ENCODE results near the gene APOC3.

Gene APOC3

GRCh38 chr11:116842909-116843308 lies 13.2 kb downstream of the APOC3 start:
- Mint-ChIP-seq H3K27ac (no peak overlapping the region), H3K9me3 (no peaks in the 10 kb centered on the region), H3K4me1 (ENCODE audit: low read depth) (peaks cover 2% of the 10 kb centered on the region), H3K4me3 (no peak overlapping the region), H3K36me3 (ENCODE audit: low read depth) (peaks cover 26% of the 10 kb centered on the region), H3K27me3 (ENCODE audit: low read depth) (no peaks in the 10 kb centered on the region)

- H3K4me1 Mint-ChIP-seq (ENCODE audit: low read depth) = no peaks in the 10 kb centered on the region
- peaks cover 26% of the 10 kb centered on the region for H3K36me3 Mint-ChIP-seq (ENCODE audit: low read depth)
- no peak overlapping the region for H3K4me3 Mint-ChIP-seq
- no peaks in the 10 kb centered on the region for H3K9me3 Mint-ChIP-seq
- no peaks in the 10 kb centered on the region for H3K27me3 Mint-ChIP-seq (ENCODE audit: low read depth)
- H3K27ac Mint-ChIP-seq = no peak overlapping the region
Observed at GRCh38 chr11:116843661-116844060, 14.0 kb downstream of the APOC3 start.

- H3K27me3 Mint-ChIP-seq (ENCODE audit: low read depth) = no peaks in the 10 kb centered on the region
- no peak overlapping the region for H3K27ac Mint-ChIP-seq
- H3K36me3 Mint-ChIP-seq (ENCODE audit: low read depth) = peaks cover 29% of the 10 kb centered on the region
- no peaks in the 10 kb centered on the region for H3K9me3 Mint-ChIP-seq
- H3K4me1 Mint-ChIP-seq (ENCODE audit: low read depth) = peaks cover 3% of the 10 kb centered on the region
- H3K4me3 Mint-ChIP-seq = no peak overlapping the region
Observed at GRCh38 chr11:116844722-116845121, 15.0 kb downstream of the APOC3 start.

GRCh38 chr11:116847612-116848011 lies 17.9 kb downstream of the APOC3 start:
- no peaks in the 10 kb centered on the region for H3K9me3 Mint-ChIP-seq
- H3K27me3 Mint-ChIP-seq (ENCODE audit: low read depth) = no peaks in the 10 kb centered on the region
- H3K27ac Mint-ChIP-seq = no peak overlapping the region
- H3K4me1 Mint-ChIP-seq (ENCODE audit: low read depth) = peaks cover 25% of the 10 kb centered on the region
- peaks cover 34% of the 10 kb centered on the region for H3K36me3 Mint-ChIP-seq (ENCODE audit: low read depth)
- H3K4me3 Mint-ChIP-seq = no peak overlapping the region

- no peaks in the 10 kb centered on the region for H3K27me3 Mint-ChIP-seq (ENCODE audit: low read depth)
- H3K4me1 Mint-ChIP-seq (ENCODE audit: low read depth) = peaks cover 40% of the 10 kb centered on the region
- no peaks in the 10 kb centered on the region for H3K9me3 Mint-ChIP-seq
- H3K36me3 Mint-ChIP-seq (ENCODE audit: low read depth) = peaks cover 31% of the 10 kb centered on the region
- no peak overlapping the region for H3K27ac Mint-ChIP-seq
- H3K4me3 Mint-ChIP-seq = no peak overlapping the region
Observed at GRCh38 chr11:116849060-116849459, 19.4 kb downstream of the APOC3 start.

GRCh38 chr11:116849486-116849885 lies 19.8 kb downstream of the APOC3 start:
- H3K4me3 Mint-ChIP-seq = no peak overlapping the region
- no peak overlapping the region for H3K27ac Mint-ChIP-seq
- no peaks in the 10 kb centered on the region for H3K9me3 Mint-ChIP-seq
- no peaks in the 10 kb centered on the region for H3K27me3 Mint-ChIP-seq (ENCODE audit: low read depth)
- H3K36me3 Mint-ChIP-seq (ENCODE audit: low read depth) = peaks cover 31% of the 10 kb centered on the region
- H3K4me1 Mint-ChIP-seq (ENCODE audit: low read depth) = peaks cover 44% of the 10 kb centered on the region

GRCh38 chr11:116851626-116852025 lies 21.9 kb downstream of the APOC3 start:
- peak overlapping the region; percentile 64 for H3K4me3 Mint-ChIP-seq
- peaks cover 57% of the 10 kb centered on the region for H3K4me1 Mint-ChIP-seq (ENCODE audit: low read depth)
- H3K27ac Mint-ChIP-seq = peak overlapping the region; percentile 94
- peaks cover 26% of the 10 kb centered on the region for H3K36me3 Mint-ChIP-seq (ENCODE audit: low read depth)
- H3K27me3 Mint-ChIP-seq (ENCODE audit: low read depth) = no peaks in the 10 kb centered on the region
- H3K9me3 Mint-ChIP-seq = no peaks in the 10 kb centered on the region

- Mint-ChIP-seq H3K27ac (peak overlapping the region; percentile 94), H3K27me3 (ENCODE audit: low read depth) (no peaks in the 10 kb centered on the region), H3K4me3 (peak overlapping the region; percentile 67), H3K36me3 (ENCODE audit: low read depth) (peaks cover 26% of the 10 kb centered on the region), H3K4me1 (ENCODE audit: low read depth) (peaks cover 61% of the 10 kb centered on the region), H3K9me3 (no peaks in the 10 kb centered on the region)
Observed at GRCh38 chr11:116852261-116853031, 22.7 kb downstream of the APOC3 start.

GRCh38 chr11:116853461-116854073 lies 23.9 kb downstream of the APOC3 start:
- Mint-ChIP-seq H3K27me3 (ENCODE audit: low read depth) (no peaks in the 10 kb centered on the region), H3K27ac (peak overlapping the region; percentile 94), H3K4me1 (ENCODE audit: low read depth) (peaks cover 61% of the 10 kb centered on the region), H3K36me3 (ENCODE audit: low read depth) (peaks cover 30% of the 10 kb centered on the region), H3K9me3 (no peaks in the 10 kb centered on the region), H3K4me3 (peak overlapping the region; percentile 67)

- H3K36me3 Mint-ChIP-seq (ENCODE audit: low read depth) = peaks cover 34% of the 10 kb centered on the region
- H3K4me1 Mint-ChIP-seq (ENCODE audit: low read depth) = peaks cover 53% of the 10 kb centered on the region
- peak overlapping the region; percentile 72 for H3K27ac Mint-ChIP-seq
- H3K9me3 Mint-ChIP-seq = no peaks in the 10 kb centered on the region
- no peaks in the 10 kb centered on the region for H3K27me3 Mint-ChIP-seq (ENCODE audit: low read depth)
- peak overlapping the region; percentile 12 for H3K4me3 Mint-ChIP-seq
Observed at GRCh38 chr11:116855413-116855812, 25.7 kb downstream of the APOC3 start.

- H3K4me3 Mint-ChIP-seq = no peak overlapping the region
- H3K27me3 Mint-ChIP-seq (ENCODE audit: low read depth) = no peaks in the 10 kb centered on the region
- no peaks in the 10 kb centered on the region for H3K9me3 Mint-ChIP-seq
- H3K27ac Mint-ChIP-seq = peak overlapping the region; percentile 58
- H3K36me3 Mint-ChIP-seq (ENCODE audit: low read depth) = peaks cover 42% of the 10 kb centered on the region
- peaks cover 47% of the 10 kb centered on the region for H3K4me1 Mint-ChIP-seq (ENCODE audit: low read depth)
Observed at GRCh38 chr11:116856423-116856822, 26.7 kb downstream of the APOC3 start.

- Mint-ChIP-seq H3K4me3 (no peak overlapping the region), H3K9me3 (no peaks in the 10 kb centered on the region), H3K36me3 (ENCODE audit: low read depth) (peaks cover 50% of the 10 kb centered on the region), H3K27ac (no peak overlapping the region), H3K27me3 (ENCODE audit: low read depth) (no peaks in the 10 kb centered on the region), H3K4me1 (ENCODE audit: low read depth) (peaks cover 40% of the 10 kb centered on the region)
Observed at GRCh38 chr11:116857316-116857715, 27.6 kb downstream of the APOC3 start.

GRCh38 chr11:116857936-116858335 lies 28.2 kb downstream of the APOC3 start:
- Mint-ChIP-seq H3K36me3 (ENCODE audit: low read depth) (peaks cover 51% of the 10 kb centered on the region), H3K9me3 (no peaks in the 10 kb centered on the region), H3K27ac (no peak overlapping the region)

GRCh38 chr11:116859175-116859574 lies 29.5 kb downstream of the APOC3 start:
- no peak overlapping the region for H3K27ac Mint-ChIP-seq
- H3K4me3 Mint-ChIP-seq = no peak overlapping the region
- H3K9me3 Mint-ChIP-seq = no peaks in the 10 kb centered on the region
- H3K4me1 Mint-ChIP-seq (ENCODE audit: low read depth) = peaks cover 22% of the 10 kb centered on the region
- no peaks in the 10 kb centered on the region for H3K27me3 Mint-ChIP-seq (ENCODE audit: low read depth)
- H3K36me3 Mint-ChIP-seq (ENCODE audit: low read depth) = peaks cover 57% of the 10 kb centered on the region

More at GRCh38 chr11:116857936-116858335, 28.2 kb downstream of the APOC3 start:
- H3K4me3 Mint-ChIP-seq = no peak overlapping the region
- no peaks in the 10 kb centered on the region for H3K27me3 Mint-ChIP-seq (ENCODE audit: low read depth)
- peaks cover 34% of the 10 kb centered on the region for H3K4me1 Mint-ChIP-seq (ENCODE audit: low read depth)

- Mint-ChIP-seq H3K27me3 (ENCODE audit: low read depth) (no peaks in the 10 kb centered on the region), H3K4me3 (no peak overlapping the region), H3K4me1 (ENCODE audit: low read depth) (peaks cover 15% of the 10 kb centered on the region), H3K9me3 (no peaks in the 10 kb centered on the region), H3K36me3 (ENCODE audit: low read depth) (peaks cover 59% of the 10 kb centered on the region), H3K27ac (no peak overlapping the region)
Observed at GRCh38 chr11:116860303-116860702, 30.6 kb downstream of the APOC3 start.
